KBM-7 (cell line): Measurements from ENCODE around the gene POLR2H.
"Not testable (repeated sequence)": the region's sequence is repeated elsewhere in the genome, so short reads cannot be mapped to it uniquely, and the experiment has no call there.

ENCODE experiments used
- DNase-seq: peaks from one replicate; pipeline ENCODE4 v3.0.0-alpha.2; 2015
- in situ Hi-C: fragments of 300-500 bp; cut with MboI; formaldehyde crosslinking; loops from 2 replicates; pipeline ENCODE4 v1.14.3; 2020; ENCODE audit warnings: low sequenced_read_pairs, low pct_unique_long_range_greater_than_20kb, mixed read lengths

POLR2H gene

GRCh38 chr3:184334470-184335158 is 26.9 kb upstream of the POLR2H start:
- DNase-seq = no peak
- in situ Hi-C loops = no loop called here

DNA sequence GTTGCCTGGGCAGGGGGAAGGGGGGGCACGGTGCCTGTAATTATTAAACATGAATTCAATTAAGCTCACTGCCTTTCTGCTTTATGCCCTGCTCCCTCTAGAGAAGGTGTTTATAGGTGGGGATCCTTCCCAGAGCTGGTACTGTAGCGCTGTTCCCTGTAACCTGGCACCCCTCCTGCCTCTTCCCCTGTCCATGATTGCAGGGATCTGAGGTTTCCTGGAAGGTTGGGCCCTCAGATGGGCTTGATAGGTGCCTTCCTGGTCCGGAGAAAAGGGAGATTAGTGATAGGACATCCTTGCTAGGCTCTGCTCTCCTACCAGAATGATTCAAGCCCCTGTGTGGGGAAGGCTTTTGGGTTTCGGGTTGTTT is 26.2 kb upstream of the POLR2H start:
- DNase-seq = no peak
- in situ Hi-C loops = no loop called here

GRCh38 chr3:184335661-184336546 is 25.6 kb upstream of the POLR2H start:
- in situ Hi-C loops = no loop called here
- no peak for DNase-seq

GRCh38 chr3:184336547-184337398 is 24.7 kb upstream of the POLR2H start:
- no peak for DNase-seq
- in situ Hi-C loops = no loop called here

DNA sequence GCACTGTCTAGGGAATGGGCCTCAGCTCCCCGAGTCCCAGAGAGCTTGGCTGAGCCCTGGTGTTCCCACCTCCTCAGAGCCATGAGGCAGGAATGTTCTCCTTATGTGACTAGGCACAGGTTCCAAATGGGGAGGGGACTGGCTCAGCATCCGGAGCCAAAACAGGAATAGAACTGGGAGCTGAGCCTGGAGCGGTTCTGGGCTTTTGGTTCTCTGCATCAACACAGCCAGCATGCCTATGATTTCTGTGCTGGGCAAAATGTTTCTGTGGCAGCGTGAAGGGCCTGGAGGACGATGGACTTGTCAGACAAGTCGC is 24.2 kb upstream of the POLR2H start, which contains the start of gene FAM131A:
TSS of gene FAM131A (plus strand) at position 202 of the 316 bp plus-strand sequence. CDS start at position 233, 31 bp downstream.
- DNase-seq = no peak
- in situ Hi-C loops = no loop called here

DNA sequence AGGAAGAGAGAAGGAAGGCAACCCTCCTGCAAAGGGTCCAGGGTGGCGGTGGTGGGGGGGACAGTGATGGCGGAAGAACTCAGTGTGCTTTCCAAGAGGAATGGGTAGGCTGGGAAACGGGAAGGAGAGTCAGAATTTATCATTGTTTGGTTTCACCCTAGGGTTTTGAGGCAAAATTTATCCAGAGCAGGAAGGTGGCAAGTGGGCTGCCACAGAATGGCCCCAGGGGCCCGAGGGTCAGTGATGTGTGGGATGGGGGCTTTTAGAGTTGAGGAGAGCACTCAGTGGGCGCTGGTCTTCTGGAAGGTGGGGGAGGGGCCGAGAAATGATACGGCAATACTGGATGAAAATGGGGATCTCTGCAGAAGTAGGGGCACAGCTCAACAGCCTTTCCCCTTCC is 23.5 kb upstream of the POLR2H start:
- DNase-seq = no peak
- in situ Hi-C loops = no loop called here

DNA sequence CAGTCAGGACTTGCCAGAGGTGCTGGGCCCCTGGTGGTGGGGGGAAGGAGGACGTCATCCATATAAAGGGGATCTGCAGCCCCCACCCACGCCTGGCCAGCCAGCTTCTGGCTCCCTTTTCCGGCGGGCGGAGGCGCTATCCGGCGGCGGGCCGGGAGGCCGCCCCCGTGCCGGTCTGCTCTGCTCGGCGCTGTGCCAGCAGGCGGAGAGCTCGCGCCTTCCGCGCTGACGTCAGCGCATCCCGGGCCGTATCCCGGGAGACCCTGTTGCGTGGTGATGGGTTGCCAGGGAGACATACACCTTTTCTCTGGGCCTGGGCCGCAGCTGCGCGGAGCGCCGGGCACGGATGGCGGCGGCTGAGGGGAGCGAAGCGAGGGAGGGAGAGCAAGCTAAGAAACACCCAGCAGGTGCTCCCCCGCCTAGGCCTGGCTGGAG is 23.0 kb upstream of the POLR2H start:
- in situ Hi-C loops = no loop called here
- no peak for DNase-seq

DNA sequence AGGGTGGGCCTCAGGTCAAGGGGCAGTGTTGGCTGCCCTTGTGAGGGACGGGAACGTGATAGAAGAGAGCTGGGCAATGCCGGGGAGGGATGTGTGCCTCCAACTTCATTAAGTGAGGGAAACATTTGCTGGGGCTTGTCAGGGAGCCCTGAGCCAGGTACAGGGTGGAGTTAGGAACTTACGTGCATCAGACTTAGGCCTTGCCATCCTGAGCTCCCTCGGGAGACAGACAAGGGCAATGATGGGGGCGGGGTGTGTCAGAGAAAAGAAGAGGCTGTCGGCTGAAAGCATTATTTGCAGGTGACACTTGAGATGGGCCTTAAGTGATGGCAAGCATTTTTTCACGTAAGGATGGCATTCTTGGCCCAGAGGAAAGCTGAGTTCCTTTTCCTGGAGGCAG is 22.5 kb upstream of the POLR2H start:
- in situ Hi-C loops = no loop called here
- no peak for DNase-seq

DNA sequence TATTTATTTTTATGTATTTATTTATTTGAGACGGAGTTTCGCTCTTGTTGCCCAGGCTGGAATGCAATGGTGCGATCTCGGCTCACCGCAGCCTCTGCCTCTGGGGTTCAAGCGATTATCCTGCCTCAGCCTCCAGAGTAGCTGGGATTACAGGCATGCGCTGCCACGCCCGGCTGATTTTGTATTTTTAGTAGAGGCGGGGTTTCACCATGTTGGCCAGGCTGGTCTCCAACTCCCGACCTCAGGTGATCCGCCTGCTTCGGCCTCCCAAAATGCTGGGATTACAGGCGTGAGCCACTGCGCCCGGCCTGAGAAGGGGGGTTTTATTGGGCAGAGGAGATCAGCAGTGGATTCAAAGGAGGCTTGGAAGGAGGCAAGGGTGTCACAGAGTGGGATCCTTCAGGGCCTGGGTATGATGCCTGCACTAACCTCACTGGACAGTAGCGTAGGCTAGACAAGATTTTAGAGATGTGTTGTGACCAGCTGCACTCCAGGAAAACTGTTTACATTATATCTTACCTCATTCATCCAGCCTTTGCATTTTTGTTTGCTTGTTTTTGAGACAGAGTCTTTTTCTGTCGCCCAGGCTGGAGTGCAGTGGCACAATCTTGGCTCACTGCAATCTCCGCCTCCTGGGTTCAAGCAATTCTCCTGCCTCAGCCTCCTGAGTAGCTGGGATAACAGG is 21.9 kb upstream of the POLR2H start:
- in situ Hi-C loops, DNase-seq: not testable (repeated sequence)

- no peak for DNase-seq
- in situ Hi-C loops = no loop called here
These were observed 19.6 kb upstream of the POLR2H start for GRCh38 chr3:184341925-184342324.

- in situ Hi-C loops = no loop called here
- DNase-seq = no peak
These were observed 18.2 kb upstream of the POLR2H start for GRCh38 chr3:184343200-184343876.

GRCh38 chr3:184344579-184345316 is 16.8 kb upstream of the POLR2H start:
- in situ Hi-C loops = no loop called here
- no peak for DNase-seq

DNA sequence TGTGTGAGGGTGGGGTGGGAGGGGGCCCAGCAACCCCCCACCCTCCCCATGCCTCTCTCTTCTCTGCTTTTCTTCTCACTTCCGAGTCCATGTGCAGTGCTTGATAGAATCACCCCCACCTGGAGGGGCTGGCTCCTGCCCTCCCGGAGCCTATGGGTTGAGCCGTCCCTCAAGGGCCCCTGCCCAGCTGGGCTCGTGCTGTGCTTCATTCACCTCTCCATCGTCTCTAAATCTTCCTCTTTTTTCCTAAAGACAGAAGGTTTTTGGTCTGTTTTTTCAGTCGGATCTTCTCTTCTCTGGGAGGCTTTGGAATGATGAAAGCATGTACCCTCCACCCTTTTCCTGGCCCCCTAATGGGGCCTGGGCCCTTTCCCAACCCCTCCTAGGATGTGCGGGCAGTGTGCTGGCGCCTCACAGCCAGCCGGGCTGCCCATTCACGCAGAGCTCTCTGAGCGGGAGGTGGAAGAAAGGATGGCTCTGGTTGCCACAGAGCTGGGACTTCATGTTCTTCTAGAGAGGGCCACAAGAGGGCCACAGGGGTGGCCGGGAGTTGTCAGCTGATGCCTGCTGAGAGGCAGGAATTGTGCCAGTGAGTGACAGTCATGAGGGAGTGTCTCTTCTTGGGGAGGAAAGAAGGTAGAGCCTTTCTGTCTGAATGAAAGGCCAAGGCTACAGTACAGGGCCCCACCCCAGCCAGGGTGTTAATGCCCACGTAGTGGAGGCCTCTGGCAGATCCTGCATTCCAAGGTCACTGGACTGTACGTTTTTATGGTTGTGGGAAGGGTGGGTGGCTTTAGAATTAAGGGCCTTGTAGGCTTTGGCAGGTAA is 16.0 kb upstream of the POLR2H start:
- DNase-seq = peak; percentile 73
- in situ Hi-C loops = no loop called here

DNA sequence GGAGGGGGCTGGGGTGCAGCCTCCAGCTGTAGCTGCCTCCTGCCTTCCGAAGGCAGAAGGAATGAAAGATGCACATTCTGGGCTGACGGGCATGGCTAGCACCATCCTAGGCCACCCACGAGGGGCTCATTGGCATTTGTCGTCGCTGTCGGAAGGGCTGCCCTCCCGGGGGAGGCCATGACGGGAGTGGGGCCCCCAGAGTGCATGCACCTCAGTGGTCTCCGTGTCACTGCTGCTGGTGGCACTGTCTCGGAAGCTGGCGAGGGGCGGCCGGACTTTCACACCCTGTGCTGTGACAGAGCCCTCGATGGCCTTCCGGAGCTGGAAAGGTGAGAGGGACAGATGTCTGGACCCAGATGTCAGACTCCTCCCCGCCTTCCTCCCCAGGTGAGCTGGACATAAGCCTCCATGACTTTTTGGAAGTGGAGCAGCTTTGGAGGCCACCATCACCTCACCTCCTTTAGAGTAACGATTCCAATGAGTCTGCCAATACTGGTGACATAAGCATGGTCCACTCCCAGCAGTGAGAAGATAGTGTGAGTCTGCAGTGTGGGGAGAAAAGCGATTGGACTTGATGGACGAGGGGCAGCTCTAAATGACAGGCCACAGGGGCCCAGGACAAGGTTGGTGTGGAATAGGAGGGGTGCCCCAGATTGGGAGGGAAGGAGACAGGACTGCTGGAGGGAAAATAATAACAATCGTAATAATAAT is 14.9 kb upstream of the POLR2H start:
- no peak for DNase-seq
- in situ Hi-C loops = no loop called here

DNA sequence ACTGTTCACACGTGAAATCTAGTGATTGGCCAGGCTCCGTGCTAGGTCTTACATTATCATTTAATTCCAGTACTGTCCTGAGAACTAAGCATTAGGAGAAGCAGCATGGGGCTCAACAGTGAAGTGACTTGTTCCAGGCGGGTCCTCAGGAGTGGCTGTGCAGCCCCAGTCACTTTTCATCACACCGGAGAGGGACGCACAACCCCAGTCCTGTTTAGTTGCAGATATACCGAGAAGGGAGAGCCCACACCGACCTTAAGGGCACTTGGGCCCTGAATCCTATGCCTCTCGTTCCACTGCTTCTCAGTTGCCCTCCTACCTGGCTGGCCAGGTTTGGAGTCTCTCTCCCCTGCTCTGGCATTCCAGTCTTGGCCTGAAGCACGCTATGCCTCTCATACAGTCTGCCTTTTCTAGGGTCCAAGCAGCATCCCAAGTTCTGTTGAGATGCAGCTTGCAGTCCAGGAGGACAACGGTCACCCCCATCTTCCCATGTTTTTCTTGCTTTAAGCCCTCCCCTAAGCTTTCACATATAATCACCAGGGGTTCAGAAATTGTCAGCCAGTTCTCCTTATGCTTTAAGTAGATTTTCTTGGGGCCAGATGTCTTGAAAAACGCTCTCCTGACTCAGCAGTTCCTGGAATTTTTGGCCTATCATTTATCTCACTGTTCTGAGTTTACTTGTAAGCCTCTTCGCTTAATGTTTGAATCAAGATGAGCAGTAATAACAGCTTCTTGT is 14.0 kb upstream of the POLR2H start:
- no peak for DNase-seq
- in situ Hi-C loops = no loop called here

DNA sequence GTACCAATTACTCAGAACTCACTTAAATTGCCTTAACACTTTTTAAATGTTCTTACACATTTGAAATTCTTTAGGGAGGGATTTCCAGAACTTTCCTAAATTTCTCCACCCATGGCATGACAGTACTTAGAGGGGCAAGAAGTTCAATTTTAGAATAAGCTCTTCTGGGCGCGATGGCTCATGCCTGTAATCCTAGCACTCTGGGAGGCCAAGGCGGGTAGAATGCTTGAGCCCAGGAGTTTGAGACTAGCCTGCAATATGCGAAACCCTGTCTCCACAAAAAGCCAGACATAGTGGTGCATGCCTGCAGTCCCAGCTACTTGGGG is 13.5 kb upstream of the POLR2H start:
- no peak for DNase-seq
- in situ Hi-C loops = no loop called here
